DMS 273 (cell line): ENCODE measurements around the gene COG7.
"Not testable (repeated sequence)": the region's sequence is repeated elsewhere in the genome, so short reads cannot be mapped to it uniquely, and the experiment has no call there.

ENCODE experiments used
- DNase-seq: peaks from one replicate; lab custom pipeline; 2025; ENCODE audit not compliant: unreplicated experiment; lab: John Stamatoyannopoulos, UW

COG7 gene

DNA sequence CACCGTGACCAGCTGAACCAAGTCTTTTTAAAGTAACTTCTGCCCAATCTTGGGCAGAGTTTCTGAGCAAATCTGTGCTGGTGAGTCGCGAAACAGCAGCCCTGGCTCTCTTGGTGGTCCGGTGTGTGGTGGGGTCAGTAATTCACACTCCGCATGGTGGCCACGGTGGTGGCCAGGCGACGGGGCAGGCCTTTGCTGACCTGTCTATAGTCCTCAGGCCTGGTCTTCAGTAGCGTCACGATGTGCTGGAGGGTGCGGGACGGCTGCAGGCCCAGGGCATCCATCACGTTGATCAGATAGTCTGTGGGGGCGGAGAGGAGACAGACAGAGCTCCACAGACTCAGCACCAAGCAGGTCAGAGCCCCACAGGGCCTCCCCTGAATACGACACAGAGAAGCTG, 64.2 kb downstream of the COG7 start:
- DNase-seq, result no peak

DNA sequence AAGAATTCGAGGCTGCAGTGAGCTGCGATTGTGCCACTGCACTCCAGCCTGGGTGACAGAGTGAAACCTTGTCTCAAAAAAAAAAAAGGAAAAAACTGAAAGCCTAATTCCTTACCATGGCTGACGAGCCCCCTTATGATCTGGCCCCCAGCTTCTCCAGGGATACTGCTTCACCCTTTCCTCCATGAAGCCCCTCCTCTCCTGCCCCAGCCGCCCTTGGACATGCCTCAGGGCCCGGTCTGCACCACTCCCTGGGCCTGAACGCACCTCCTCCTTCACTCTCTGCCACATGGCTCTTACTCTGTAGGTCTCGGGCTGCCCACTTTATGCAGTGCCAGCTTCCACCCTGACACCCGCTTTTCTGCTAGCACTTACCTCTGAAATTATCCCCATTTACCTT, 65.3 kb downstream of the COG7 start:
- DNase-seq, result no peak

DNA sequence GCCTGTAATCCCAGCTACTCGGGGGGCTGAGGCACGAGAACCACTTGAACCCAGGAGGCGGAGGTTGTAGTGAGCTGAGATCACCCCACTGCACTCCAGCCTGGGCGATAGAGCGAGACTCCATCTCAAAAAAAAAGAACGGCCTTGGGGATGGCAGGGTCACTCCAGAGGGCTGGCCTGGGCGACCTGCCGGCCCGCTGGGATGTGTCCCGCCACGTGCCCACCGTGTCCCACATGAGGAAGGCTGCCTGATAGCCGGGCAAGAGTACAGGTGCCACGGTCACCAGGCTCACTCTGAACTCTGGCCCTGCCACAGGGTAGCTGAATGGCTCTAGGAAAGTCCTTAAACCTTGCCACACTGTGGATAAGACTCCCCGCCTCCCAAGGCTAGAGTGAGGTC, 67.5 kb downstream of the COG7 start:
- DNase-seq, result no peak

DNA sequence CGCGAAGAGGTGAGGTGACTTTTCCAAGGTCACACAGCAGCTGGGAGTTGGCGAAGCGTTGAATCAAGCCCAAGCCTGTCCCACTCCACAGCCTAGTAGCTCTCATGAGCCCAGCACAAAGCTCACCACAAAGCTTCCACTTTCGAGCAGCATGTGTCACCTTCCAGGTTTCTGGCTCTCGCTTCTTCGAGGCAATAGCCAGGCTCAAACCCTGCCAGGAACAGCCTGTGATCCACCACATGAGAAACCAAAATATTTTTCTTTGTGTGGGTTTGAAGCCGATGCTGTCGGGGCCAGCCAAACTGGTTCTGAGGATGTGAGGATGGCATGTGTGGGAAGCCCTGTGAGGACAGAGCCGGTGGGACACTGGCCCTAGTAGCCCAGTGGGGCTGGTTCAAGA, 68.1 kb downstream of the COG7 start:
- no peak for DNase-seq

DNA sequence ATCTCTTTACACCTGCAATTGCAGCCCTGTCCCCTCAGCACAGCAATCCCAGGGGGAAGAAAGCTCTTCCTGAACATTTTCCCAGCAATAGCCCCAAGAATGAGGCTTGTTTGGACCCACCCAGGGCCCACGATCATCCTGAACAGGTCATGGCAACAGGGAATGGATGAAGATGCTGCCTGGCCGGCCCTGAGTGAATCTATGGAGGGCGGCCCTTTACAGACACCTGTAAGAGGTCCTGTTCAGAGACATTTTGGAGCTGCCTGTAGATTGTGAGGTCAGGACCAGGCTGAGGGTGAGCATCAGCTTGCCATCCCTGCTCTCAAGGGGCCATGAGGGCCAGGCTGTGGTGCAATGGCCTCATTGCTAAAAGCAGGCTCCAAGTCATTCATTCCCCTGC, 69.1 kb downstream of the COG7 start:
- no peak for DNase-seq

DNA sequence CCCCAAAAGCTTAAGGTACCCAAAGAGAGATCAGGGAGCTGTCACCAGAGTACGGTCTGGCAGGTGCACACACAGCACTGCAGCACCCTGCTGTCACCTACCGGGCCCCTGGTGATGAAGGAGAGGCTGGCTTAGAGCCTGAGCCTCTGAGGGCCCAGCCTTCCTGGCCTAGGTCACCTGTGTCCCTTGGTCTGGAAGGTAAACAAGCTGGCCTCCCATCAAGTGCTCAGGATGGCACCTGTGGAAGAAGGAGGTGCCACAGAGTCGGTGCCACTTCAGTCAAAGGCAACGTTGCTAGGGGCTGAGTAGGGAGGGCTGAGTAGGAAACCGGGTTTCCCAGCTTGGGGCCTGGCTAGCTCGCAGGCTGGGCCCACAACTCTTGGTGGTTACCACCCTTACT, 70.7 kb downstream of the COG7 start:
- no peak for DNase-seq

- DNase-seq, result not testable (repeated sequence)
Measured at GRCh38 chr16:23381702-23382101, 71.3 kb downstream of the COG7 start.

- no peak for DNase-seq
Measured at GRCh38 chr16:23380501-23380951, 72.5 kb downstream of the COG7 start.

DNA sequence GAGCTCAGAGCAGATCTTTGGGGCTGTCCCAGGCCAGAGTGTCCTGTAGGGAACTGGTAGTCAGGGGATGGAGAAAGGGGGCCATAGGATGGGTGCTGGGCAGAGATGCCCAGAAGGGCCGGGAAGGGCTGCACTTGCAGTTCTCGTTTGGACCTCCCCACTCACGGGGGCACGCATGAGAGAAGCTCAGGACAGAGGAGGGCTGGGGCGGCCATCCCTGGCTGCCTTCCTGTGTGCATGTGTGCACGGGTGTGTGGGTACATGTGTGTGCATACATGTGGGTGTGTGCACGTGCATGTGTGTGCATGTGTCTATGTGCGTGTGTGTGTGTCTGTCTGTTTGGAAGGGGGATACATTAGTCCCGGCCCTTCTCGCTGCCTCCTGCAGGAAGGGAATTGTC, 73.3 kb downstream of the COG7 start:
- DNase-seq, result no peak

DNA sequence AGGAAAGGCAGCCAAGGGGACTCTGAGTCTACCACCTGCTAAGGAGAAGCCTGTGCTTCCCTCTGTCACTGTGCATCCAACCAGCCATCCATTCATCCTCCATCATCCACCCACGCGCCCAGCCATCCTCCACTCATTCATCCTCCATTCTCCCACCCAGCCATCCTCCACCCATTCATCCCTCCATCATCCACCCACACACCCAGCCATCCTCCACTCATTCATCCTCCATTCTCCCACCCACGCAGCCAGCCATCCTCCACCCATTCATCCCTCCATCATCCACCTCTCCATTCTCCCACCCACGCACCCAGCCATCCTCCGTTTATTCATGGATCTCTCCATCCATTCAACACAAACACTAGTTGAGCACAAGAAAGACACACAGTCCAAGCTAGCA, 74.1 kb downstream of the COG7 start:
- no peak for DNase-seq

- no peak for DNase-seq
Measured at GRCh38 chr16:23378256-23378655, 74.7 kb downstream of the COG7 start.

GRCh38 chr16:23377071-23377931, 75.7 kb downstream of the COG7 start:
- DNase-seq, result no peak

GRCh38 chr16:23375643-23376042, 77.3 kb downstream of the COG7 start:
- DNase-seq, result no peak

GRCh38 chr16:23374721-23375510, 78.1 kb downstream of the COG7 start:
- DNase-seq, result no peak

- DNase-seq, result no peak
Measured at GRCh38 chr16:23373436-23374219, 79.4 kb downstream of the COG7 start.

- no peak for DNase-seq
Measured at GRCh38 chr16:23371368-23371767, 81.6 kb downstream of the COG7 start.

GRCh38 chr16:23369416-23369815, 83.6 kb downstream of the COG7 start:
- DNase-seq, result peak; percentile 32

DNA sequence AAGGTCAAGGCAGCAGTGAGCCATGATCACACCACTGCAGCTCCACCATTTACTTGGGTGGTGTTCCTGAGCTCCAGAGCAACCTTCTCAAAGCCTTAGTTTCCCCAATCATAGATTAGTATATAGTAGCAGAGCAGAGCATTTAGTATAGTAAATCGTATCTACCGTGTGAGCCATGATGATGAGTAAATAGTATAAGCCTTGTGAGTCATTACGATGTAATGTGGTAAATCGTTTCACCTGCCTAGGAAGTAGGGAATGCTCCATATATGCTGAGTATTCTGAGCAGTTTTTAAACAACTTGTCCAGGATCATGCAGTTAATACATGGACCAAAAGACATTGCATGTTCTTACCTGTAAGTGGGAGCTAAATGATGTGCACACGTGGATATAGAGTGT, 84.5 kb downstream of the COG7 start:
- DNase-seq, result no peak

GRCh38 chr16:23367988-23368387, 85.0 kb downstream of the COG7 start:
- DNase-seq, result no peak

DNA sequence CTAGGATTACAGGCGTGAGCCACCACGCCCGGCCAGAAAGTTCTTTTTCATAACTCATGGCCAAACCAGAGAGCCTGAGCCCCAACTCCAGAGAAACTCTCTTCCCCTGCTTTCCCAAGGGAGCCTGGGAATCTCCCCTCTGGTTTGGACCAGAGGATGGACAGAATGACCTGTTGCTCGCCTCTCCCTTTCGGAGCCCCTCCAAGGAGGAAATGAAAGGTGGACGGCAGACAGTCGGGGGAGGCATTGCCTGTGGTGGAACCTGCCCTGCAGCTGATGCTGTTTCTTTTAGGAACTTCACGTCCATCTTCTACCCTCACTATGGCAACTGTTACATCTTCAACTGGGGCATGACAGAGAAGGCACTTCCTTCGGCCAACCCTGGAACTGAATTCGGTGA, 85.4 kb downstream of the COG7 start:
- no peak for DNase-seq

DNA sequence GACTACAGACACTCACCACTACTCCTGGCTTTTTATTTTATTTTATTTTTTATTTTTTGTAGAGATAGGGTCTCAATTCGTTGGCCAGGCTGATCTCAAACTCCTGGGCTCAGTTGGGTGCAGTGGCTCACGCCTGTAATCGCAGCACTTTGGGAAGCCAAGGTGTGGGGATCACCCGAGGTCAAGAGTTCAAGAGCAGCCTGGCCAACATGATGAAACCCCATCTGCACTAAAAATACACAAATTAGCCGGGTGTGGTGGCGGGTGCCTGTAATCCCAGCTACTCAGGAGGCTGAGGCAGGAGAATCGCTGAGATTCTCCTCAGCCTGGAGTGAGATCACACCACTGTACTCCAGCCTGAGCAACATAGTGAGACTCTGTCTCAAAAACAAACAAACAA, 86.6 kb downstream of the COG7 start:
- DNase-seq, result not testable (repeated sequence)
